Aorta (tissue), 5 donors: ENCODE results near the gene NKD1. TPM values are rescaled to one million over a fixed set of nuclear protein-coding genes. Genes with fewer than 3 reads are reported as not detected.

Experiments
- ATAC-seq: fragments of 200-7000 bp; cut with Tn5 transposase; one replicate; pipeline ENCODE4 v1.9.1; 2022; ENCODE audit warnings: moderate library complexity; ENCODE audit not compliant: low FRiP score
- DNase-seq, 2 donors: peaks; one replicate each; pipeline ENCODE4 v3.0.0-alpha.2; 2020
- H3K27ac ChIP-seq, 2 donors: one replicate each; pipeline ENCODE4 v1.5.1; 2013; ENCODE audit warnings: low read length in 2 of 2, mild to moderate bottlenecking in 2 of 2, moderate library complexity in 2 of 2, control low read depth in 1 of 2, inconsistent platforms in 1 of 2, low read depth in 1 of 2
- H3K27me3 ChIP-seq, 2 donors: one replicate each; pipeline ENCODE4 v1.6.1; 2013; ENCODE audit warnings: control low read depth in 1 of 2, low read length in 1 of 2, mild to moderate bottlenecking in 1 of 2, moderate library complexity in 1 of 2; ENCODE audit not compliant: insufficient read depth in 2 of 2, control insufficient read depth in 1 of 2
- H3K36me3 ChIP-seq, 2 donors: one replicate each; pipeline ENCODE4 v1.6.1; 2013; ENCODE audit warnings: control low read depth in 1 of 2, low read length in 1 of 2, mild to moderate bottlenecking in 1 of 2; ENCODE audit not compliant: insufficient read depth in 2 of 2, control insufficient read depth in 1 of 2
- H3K4me1 ChIP-seq, 2 donors: one replicate each; pipeline ENCODE4 v1.6.1; 2013; ENCODE audit warnings: low read length in 2 of 2, control low read depth in 1 of 2, mild to moderate bottlenecking in 1 of 2, moderate library complexity in 1 of 2; ENCODE audit not compliant: insufficient read depth in 2 of 2, control insufficient read depth in 1 of 2
- H3K4me3 ChIP-seq, 2 donors: one replicate each; pipeline ENCODE4 v1.5.1; 2013; ENCODE audit warnings: low read length in 2 of 2, control low read depth in 1 of 2, mild to moderate bottlenecking in 1 of 2
- H3K9me3 ChIP-seq: one replicate; pipeline ENCODE4 v1.6.1; 2013; ENCODE audit warnings: mild to moderate bottlenecking, low read length; ENCODE audit not compliant: control insufficient read depth
- WGBS, 2 donors: extraction: QIAGEN DNeasy Blood & Tissue Kit; methylation state at CpG; one replicate each; pipeline ENCODE4 v1.1.7; 2013; 5-methylcytosine and 5-hydroxymethylcytosine counted together
- intact Hi-C, 2 donors: fragments of 100-400 bp; cut with DNase I; formaldehyde crosslinking; loops; one replicate each; pipeline versions ENCODE4 v1.14.2 to v1.15.0; 2022
- polyA plus RNA-seq, 2 donors: library from polyadenylated mRNA; stranded (reverse); fragments of 200-250 nt; gene quantifications; one replicate each; pipeline ENCODE4 v1.2.3, GENCODE V29; 2013
- total RNA-seq, 2 donors: library from RNA; stranded (reverse); fragmentation: NEBNext Ultra II Directional; extraction: Animal tissue kit (Norgen Biotek cat#: 25700); gene quantifications; one replicate each; pipeline ENCODE4 v1.2.1, GENCODE V29; 2021
- donor health status: healthy with polysubstance abuse.
- donor health status: Bipolar disorder and iron deficiency.
- donor health status: DM: no; HTN: no; CAD: no.
- donor health status: DM: no; HTN: no; CAD: no.
- donor health status: DM: yes; HTN: yes; CAD: no.

Gene NKD1
- total and polyA plus RNA-seq, 4 donors = 5.1 to 55.2 (median 21.0) TPM

- H3K27ac ChIP-seq = no peak overlapping the region
- 92 to 95% methylated on average over 11 of the region's 11 CpGs for WGBS, 2 donors
Measured at GRCh38 chr16:50538411-50539052, 9.7 kb upstream of the NKD1 start.

DNA sequence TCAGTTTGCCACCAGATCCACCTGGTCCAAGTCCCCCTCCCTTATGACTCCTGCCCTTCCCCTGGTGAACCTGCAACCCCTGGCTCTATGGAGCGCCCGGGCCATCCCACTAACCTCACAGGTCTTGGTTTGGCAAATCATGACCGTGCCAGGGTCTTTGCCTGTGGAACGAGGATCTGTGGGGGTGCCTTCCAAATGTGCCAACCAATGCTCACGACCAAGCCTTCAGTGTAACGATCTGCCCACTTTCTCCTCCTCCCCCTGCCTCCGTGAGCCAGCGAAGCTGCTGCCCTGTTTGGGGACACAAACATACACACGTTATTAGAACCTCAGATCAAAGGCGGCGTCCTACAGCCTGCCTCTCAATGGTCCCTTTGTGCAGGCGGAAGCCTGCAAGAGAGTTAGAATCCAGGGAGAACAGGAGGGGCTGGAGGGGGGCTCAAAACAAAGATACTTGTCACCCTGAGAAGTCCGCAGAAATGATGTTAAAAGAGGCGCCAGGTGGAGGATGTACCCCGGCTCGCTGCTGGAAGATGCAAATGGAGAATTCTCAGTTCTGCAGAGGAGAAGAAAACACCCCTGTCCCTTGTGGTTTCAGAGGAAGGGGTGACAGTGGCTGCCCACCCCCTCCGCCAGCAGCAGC lies 9.0 kb upstream of the NKD1 start:
- 91% methylated on average over 17 of the region's 17 CpGs for WGBS, 2 donors

More at GRCh38 chr16:50538411-50539052, 9.7 kb upstream of the NKD1 start:
- DNase-seq (no peak), ATAC-seq (no peak)
- H3K27me3 ChIP-seq = no peaks in the 10 kb centered on the region
- intact Hi-C loops = no loop called here
- no peaks in the 10 kb centered on the region for H3K4me1 ChIP-seq
- H3K9me3 ChIP-seq = no peaks in the 10 kb centered on the region
- no peaks in the 10 kb centered on the region for H3K36me3 ChIP-seq
- H3K4me3 ChIP-seq = no peak overlapping the region

DNA sequence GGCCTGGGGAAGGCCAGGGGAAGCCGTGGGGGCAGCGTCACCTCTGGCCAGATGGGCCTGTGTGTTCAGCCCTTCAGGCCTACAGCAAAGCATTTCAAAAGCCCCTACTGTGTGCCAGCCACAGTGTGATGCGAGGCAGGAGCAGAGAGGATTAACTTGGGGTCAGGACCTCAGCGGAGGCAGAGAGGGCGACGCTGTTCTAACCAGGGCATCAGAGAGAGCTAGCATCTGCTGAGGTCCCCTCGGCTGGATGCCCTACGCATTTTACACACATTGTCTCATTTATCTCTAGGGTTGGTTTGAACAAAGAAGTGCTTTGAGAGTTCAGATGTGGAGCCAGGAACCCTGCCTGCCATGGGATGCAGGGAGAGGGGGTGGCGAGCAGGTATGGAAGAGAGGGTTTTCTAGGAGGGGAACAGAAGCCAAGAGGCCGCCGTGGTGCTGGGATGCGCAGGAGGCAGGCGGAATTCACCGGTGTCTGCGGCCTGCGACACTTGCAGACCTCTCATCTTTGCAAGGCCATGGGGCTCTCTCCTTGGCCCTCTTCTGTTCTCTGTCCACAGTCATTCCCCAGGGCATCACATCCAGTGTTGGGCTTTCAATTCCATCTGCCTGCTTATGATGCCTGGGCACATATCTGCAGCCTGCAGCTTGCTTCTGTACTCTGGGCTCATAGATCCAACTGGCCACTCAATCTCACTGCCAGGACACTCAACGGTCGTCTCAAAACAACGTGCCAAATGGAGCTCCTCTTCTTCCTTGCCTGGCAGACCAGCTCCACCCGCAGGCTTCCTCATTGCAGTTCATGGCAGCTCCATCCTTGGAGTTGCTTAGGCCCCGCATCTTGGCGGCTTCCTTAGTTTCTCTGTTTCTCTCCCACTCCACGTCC lies 8.1 kb upstream of the NKD1 start:
- Histone ChIP-seq H3K4me3 (no peak overlapping the region), H3K36me3 (no peaks in the 10 kb centered on the region), H3K27me3 (no peaks in the 10 kb centered on the region), H3K4me1 (no peaks in the 10 kb centered on the region), H3K27ac (no peak overlapping the region), H3K9me3 (no peaks in the 10 kb centered on the region)
- intact Hi-C loops = loop anchor here in 1 of 2 donors (10.0 kb wide), 1 partner anchor 165 kb away; no protein-coding TSS in a partner anchor
- ATAC-seq = no peak
- 90% methylated on average over 23 of the region's 23 CpGs for WGBS, 2 donors
- DNase-seq = no peak

More for the DNA sequence above, 9.0 kb upstream of the NKD1 start:
- Histone ChIP-seq H3K27me3 (no peaks in the 10 kb centered on the region), H3K4me1 (no peaks in the 10 kb centered on the region), H3K9me3 (no peaks in the 10 kb centered on the region), H3K36me3 (no peaks in the 10 kb centered on the region), H3K27ac (no peak overlapping the region), H3K4me3 (no peak overlapping the region)
- intact Hi-C loops = no loop called here
- DNase-seq (no peak), ATAC-seq (no peak)

DNA sequence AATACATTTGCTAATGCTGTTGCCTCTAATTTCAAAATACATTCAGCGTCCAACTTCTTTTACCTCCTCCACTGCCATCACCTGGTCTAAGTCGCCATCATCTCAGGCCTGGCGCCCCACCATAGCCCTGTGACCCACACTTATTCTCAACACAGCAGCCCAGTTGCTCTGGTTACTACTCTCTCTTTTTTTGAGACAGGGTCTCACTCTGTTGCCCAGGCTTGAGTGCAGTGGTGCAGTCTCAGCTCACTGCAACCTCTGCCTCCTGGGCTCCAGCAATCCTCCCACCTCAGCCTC lies 7.5 kb upstream of the NKD1 start:
- 97 to 100% methylated on average over 3 of the region's 3 CpGs for WGBS, 2 donors
- no peak for ATAC-seq
- no peak overlapping the region for H3K27ac ChIP-seq
- no peak for DNase-seq
- H3K9me3 ChIP-seq = no peaks in the 10 kb centered on the region
- H3K27me3 ChIP-seq = no peaks in the 10 kb centered on the region
- H3K36me3 ChIP-seq = no peaks in the 10 kb centered on the region
- no peaks in the 10 kb centered on the region for H3K4me1 ChIP-seq
- H3K4me3 ChIP-seq = no peak overlapping the region
- intact Hi-C loops = loop anchor here in 1 of 2 donors (10.0 kb wide), 1 partner anchor 166 kb away; no protein-coding TSS in a partner anchor

DNA sequence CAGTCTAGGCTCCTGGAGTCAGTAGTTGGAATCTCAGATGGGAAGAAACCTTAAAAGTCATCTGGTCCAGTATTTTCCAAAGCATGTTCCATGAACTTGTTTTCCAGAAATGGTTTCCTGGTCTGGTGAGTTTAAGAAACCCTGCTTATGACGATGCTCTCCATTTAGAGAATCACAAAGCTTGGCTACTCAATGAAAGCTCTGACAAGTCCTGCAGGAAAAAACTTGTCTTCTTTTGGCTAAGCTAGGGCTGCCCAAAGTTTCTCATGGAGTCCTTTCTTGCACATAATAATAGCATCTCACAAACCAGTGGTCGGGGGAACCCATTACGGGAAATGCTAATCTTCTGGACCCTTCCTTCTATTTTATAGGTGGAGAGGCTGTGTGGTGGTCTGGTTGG lies 5.5 kb upstream of the NKD1 start:
- no peak for ATAC-seq
- H3K4me3 ChIP-seq = no peak overlapping the region
- no peaks in the 10 kb centered on the region for H3K36me3 ChIP-seq
- H3K9me3 ChIP-seq = no peaks in the 10 kb centered on the region
- 97 to 98% methylated on average over 3 of the region's 3 CpGs for WGBS, 2 donors
- H3K4me1 ChIP-seq = no peaks in the 10 kb centered on the region
- H3K27me3 ChIP-seq = no peaks in the 10 kb centered on the region
- H3K27ac ChIP-seq = no peak overlapping the region
- intact Hi-C loops = loop anchor here in 1 of 2 donors (10.0 kb wide), 1 partner anchor 168 kb away; no protein-coding TSS in a partner anchor
- DNase-seq = no peak

- Histone ChIP-seq H3K36me3 (no peaks in the 10 kb centered on the region), H3K27me3 (no peaks in the 10 kb centered on the region), H3K4me3 (no peak overlapping the region), H3K27ac (no peak overlapping the region), H3K4me1 (no peaks in the 10 kb centered on the region), H3K9me3 (no peaks in the 10 kb centered on the region)
- DNase-seq (no peak), ATAC-seq (no peak)
- WGBS, 2 donors = 94 to 95% methylated on average over 2 of the region's 2 CpGs
- intact Hi-C loops = loop anchor here (5.0 to 10.0 kb wide), 3 partner anchors 46 to 174 kb away; no protein-coding TSS in a partner anchor
Measured at GRCh38 chr16:50546125-50546524, 2.1 kb upstream of the NKD1 start.

DNA sequence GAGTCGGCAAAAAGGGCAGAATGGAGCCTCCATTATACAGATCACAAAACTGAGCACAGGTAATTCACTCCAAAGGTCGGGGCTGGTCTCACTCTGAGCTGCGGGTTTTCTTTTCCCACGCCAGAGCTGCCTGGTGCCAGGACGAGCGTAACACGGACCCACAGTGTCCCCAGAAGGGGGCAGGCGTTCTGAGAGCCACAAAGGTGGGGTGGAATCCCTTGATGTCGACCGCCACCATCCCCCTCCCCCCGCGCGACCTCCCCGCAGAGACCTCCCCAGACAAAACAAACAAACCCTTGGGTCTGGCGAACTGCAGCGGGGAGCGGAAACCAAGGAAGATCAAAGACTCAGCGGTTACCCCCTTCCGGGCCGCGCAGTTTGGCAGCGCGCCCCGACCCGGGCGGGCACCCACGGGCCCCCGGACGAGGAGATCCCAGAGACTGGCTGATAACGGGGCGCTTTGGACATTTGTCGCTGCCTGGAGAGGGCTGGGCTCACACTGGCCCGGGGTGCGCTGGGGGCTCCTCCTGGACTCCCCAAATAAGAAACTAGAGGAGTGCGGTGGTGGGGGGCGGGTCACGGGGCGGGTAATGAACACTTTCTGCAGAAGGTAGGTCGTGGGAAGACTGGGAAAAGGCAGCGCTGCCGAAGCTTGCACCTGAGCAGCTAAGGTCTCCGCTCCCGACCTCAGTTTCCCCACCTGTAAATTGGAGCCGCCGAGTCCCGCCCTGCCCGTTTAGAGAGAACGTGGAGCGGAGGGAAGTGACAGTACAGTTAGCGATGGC lies 664 bp upstream of the NKD1 start:
- Histone ChIP-seq H3K36me3 (no peaks in the 10 kb centered on the region), H3K27me3 (no peaks in the 10 kb centered on the region), H3K9me3 (no peaks in the 10 kb centered on the region), H3K4me3 (peak overlapping the region; percentile 46 to 75), H3K4me1 (no peaks in the 10 kb centered on the region), H3K27ac (no peak overlapping the region)
- intact Hi-C loops = loop anchor here (1.0 to 10.0 kb wide), 5 partner anchors 45 to 175 kb away; no protein-coding TSS in a partner anchor
- ATAC-seq (peak; percentile 23), DNase-seq (peak; percentile 70 to 87)
- WGBS, 2 donors = 3% methylated on average over 50 of the region's 50 CpGs

- peak overlapping the region; percentile 75 to 98 for H3K4me3 ChIP-seq
- H3K9me3 ChIP-seq = no peaks in the 10 kb centered on the region
- no peaks in the 10 kb centered on the region for H3K27me3 ChIP-seq
- WGBS, 2 donors = 4 to 7% methylated on average over 42 to 46 of the region's 46 CpGs
- peak overlapping the region; percentile 7 to 35 for H3K27ac ChIP-seq
- H3K4me1 ChIP-seq = no peaks in the 10 kb centered on the region
- peak; percentile 30 for ATAC-seq
- no peak for DNase-seq
- no peaks in the 10 kb centered on the region for H3K36me3 ChIP-seq
- intact Hi-C loops = loop anchor here (1.0 to 10.0 kb wide), 5 partner anchors 43 to 177 kb away; no protein-coding TSS in a partner anchor
Measured at GRCh38 chr16:50548909-50549560, 839 bp downstream of the NKD1 start.
